Mesodermal cell (in vitro differentiated cells): ENCODE results near the gene SDK1.

Source experiments
- H3K27ac ChIP-seq: 2 replicates; pipeline ENCODE4 v1.7.0; 2013; ENCODE audit warnings: mild to moderate bottlenecking, low read depth, low read length, moderate library complexity; ENCODE audit not compliant: severe bottlenecking
- H3K36me3 ChIP-seq: 2 replicates; pipeline ENCODE4 v1.7.1; 2013; ENCODE audit warnings: mild to moderate bottlenecking, low read length, moderate library complexity; ENCODE audit not compliant: control insufficient read depth, insufficient read depth
- H3K4me1 ChIP-seq: one replicate; pipeline ENCODE4 v1.7.1; 2013; ENCODE audit warnings: mild to moderate bottlenecking, low read length; ENCODE audit not compliant: insufficient read depth, control insufficient read depth, poor library complexity, severe bottlenecking
- H3K4me3 ChIP-seq: 2 replicates; pipeline ENCODE4 v1.7.0; 2013; ENCODE audit warnings: low read length, control low read depth, mild to moderate bottlenecking; ENCODE audit not compliant: insufficient read depth, poor library complexity, severe bottlenecking; ENCODE audit errors: extremely low read depth
- H3K9me3 ChIP-seq: 2 replicates; pipeline ENCODE4 v1.7.1; 2013; ENCODE audit warnings: mild to moderate bottlenecking, low read length, moderate library complexity; ENCODE audit not compliant: control insufficient read depth
- WGBS, 2 experiments: methylation state at CpG; one replicate each; pipeline ENCODE4 v1.1.5; 2013; ENCODE audit warnings: missing lambda C conversion rate in 2 of 2; ENCODE audit not compliant: insufficient coverage in 2 of 2; 5-methylcytosine and 5-hydroxymethylcytosine counted together

The SDK1 gene

DNA sequence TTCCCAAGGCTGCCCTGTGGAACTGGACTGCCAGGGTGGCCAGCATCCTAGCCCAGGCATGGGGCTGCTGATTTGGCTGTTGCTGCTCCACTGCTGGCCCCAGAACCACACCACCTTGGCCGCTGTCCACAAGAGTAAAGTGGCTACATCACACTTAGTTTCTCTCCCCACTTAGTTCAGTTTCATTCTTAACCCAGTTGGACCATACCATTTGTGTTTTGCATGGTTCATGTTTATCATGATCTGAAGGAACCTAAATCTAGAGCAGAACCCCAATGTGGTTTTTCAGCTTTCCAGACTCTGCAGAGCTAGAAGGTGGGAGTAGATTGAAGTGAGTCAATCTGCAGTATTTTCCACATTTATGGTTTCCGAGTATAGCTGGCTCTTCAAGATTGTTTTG, 32.8 kb downstream of the SDK1 start:
- WGBS, 2 experiments: 88 to 94% methylated on average over 1 to 2 of the region's 2 CpGs

DNA sequence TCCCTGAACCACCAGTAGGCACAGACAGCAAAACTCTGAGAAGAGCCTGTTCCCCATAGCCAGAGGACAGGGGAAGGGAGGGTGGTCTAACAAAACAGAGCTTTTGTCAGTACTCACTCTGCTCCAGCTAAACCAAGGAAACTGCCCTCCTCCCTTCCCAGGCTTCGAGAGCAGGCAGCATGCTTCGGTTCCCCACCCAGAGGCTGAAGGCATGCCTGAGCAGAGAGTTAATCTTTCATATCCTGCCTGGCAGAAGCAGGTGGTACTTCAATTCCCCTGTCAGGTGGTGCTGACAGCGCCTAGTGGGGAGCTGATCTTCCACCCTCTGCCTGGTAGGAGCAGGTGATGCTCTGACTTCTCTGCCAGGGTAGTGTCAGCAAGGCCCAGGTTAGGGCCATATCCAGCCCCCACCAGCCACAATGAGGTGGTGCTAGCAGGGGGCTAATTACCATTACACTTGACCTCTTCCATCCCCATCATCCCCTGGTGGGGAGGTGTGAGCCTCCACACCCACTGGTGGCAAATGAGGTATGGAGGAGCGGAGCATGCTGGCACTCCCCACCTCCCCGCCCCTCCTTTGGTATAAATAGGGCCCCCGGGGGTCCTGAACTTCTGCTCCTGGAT, 35.1 kb downstream of the SDK1 start:
- Histone ChIP-seq H3K36me3 (no peaks in the 10 kb centered on the region), H3K27ac (no peak overlapping the region), H3K9me3 (no peaks in the 10 kb centered on the region), H3K4me3 (no peak overlapping the region), H3K4me1 (no peaks in the 10 kb centered on the region)
- WGBS, 2 experiments: 84 to 85% methylated on average over 4 of the region's 6 CpGs

More for the DNA sequence above, 32.8 kb downstream of the SDK1 start:
- H3K27ac ChIP-seq: no peak overlapping the region
- H3K4me3 ChIP-seq: no peak overlapping the region
- H3K9me3 ChIP-seq: no peaks in the 10 kb centered on the region
- no peaks in the 10 kb centered on the region for H3K4me1 ChIP-seq
- no peaks in the 10 kb centered on the region for H3K36me3 ChIP-seq

DNA sequence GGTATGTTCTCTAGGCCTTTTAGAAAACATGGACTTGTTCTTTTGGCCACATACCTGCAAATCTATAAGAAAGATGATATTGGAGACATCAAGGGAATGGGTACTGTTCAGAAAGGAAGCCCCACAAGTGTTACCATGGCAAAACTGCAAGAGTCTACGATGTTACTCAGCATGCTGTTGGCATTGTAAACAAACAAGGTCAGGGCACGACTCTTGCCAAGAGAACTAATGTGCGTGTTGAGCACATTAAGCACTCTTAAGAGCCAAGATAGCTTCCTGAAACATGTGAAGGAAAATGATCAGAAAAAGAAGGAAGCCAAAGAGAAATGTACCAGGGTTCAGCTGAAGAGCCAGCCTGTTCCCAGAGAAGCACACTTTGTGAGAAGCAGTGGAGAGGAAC, 37.1 kb downstream of the SDK1 start:
- WGBS, 2 experiments: 82 to 90% methylated on average over 3 of the region's 3 CpGs
- Histone ChIP-seq H3K36me3 (no peaks in the 10 kb centered on the region), H3K4me3 (no peak overlapping the region), H3K27ac (no peak overlapping the region), H3K9me3 (no peaks in the 10 kb centered on the region), H3K4me1 (no peaks in the 10 kb centered on the region)

DNA sequence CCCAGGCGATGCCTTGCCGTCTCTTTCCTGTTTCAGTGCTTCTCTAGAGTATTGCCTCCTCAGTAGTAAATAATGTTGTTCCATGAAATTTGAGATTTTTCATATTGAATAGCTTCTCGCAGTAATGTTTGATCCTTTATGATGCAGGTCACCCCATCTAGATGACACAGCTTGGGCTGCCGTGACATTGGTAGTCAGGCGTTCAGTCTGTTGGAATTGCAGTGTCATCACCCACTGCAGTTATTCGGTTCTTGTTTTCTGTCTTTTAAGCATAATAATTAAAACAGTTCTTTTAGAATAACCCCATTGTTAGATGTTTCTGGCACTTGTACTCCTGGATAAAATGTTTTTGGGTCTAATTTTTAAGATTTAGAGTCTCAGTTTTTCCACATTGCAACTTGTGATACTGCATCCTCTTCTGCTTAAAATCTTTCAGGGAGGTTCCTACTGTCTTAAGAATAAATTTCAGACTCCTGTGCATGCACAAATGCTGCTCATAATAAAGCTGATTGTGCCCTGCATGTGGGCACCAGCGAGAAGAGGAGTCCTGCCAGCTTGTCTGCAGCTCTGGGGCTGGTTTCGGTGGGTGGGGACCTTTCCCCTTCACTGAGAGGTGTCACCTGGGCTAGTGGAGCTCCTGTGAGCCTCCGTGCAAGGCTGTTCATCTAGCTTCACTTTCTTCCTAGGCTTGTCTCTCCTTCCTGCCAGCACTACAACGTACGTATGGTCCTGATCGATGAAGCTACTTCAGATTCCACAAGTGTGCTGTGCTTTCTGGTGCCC, 44.8 kb downstream of the SDK1 start:
- Histone ChIP-seq H3K27ac (no peak overlapping the region), H3K4me1 (no peaks in the 10 kb centered on the region), H3K9me3 (no peaks in the 10 kb centered on the region), H3K4me3 (no peak overlapping the region), H3K36me3 (no peaks in the 10 kb centered on the region)
- 91 to 97% methylated on average over 4 to 8 of the region's 12 CpGs for WGBS, 2 experiments

DNA sequence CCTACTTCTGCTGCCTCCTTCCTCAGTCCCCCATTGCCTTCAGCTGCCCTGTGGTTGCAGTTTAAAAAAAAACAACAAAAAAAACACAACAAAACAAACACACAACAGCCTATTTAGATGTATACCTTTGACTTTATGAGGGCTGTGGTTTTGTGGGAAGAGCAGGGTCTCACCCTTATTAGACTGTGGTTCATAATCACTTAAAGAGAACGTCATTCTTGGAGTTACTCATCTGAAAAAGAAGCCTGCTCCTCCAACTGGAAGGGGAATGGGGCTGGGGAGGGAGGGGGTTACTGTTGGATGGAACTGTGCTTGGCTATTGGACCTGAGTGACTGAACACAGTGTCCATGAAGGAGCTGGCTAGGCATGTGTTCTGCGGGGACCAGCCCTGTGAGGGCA, 48.1 kb downstream of the SDK1 start:
- no peaks in the 10 kb centered on the region for H3K36me3 ChIP-seq
- H3K27ac ChIP-seq: no peak overlapping the region
- 94 to 100% methylated on average over 1 to 2 of the region's 2 CpGs for WGBS, 2 experiments
- H3K9me3 ChIP-seq: no peaks in the 10 kb centered on the region
- H3K4me3 ChIP-seq: no peak overlapping the region
- H3K4me1 ChIP-seq: no peaks in the 10 kb centered on the region

DNA sequence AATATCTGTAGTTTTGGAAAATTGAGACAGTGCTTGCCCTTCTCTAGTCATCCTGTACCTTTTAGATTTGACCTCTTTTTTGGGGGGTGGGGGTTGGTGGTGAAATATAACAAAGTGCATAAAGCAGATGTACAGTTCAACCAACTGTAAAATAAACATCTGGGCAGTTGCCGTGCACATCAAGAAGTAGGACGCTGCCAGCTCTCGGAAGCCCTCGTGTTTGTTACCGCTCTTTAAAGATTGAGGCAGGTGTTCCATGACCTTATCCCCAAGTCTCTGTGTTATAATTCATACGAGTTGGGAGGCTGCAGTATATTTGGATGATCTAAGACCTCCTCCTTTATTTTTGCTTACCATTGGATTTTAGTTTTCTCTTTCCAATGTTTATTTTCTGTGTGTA, 55.1 kb downstream of the SDK1 start:
- H3K36me3 ChIP-seq: no peaks in the 10 kb centered on the region
- no peaks in the 10 kb centered on the region for H3K4me1 ChIP-seq
- WGBS, 2 experiments: 93% methylated on average over 5 of the region's 6 CpGs; no CpG with 5 or more reads in 1 of the 2 experiments
- no peaks in the 10 kb centered on the region for H3K9me3 ChIP-seq
- no peak overlapping the region for H3K4me3 ChIP-seq
- no peak overlapping the region for H3K27ac ChIP-seq

DNA sequence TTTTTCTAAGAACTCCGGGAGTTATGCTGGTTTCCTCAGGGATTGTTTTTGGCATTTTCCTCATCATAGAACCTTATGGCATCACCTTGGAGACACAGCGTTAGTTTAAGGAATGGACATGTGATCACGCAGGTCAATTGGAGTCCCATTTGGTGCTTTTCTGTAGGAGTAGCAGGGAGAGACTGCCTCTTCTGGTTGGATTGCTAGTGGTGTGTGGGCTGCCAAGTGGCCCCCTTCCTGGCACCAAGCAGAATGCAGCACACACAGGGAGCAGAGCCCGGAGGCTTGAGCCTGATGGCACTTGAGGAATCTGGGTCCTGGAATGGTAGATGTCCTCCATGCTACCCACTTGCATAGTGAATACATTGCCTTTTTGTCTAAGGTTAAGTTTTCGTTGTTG, 57.9 kb downstream of the SDK1 start:
- H3K27ac ChIP-seq: no peak overlapping the region
- H3K4me3 ChIP-seq: no peak overlapping the region
- no peaks in the 10 kb centered on the region for H3K4me1 ChIP-seq
- no peaks in the 10 kb centered on the region for H3K9me3 ChIP-seq
- WGBS, 2 experiments: 83 to 96% methylated on average over 2 to 4 of the region's 5 CpGs
- no peaks in the 10 kb centered on the region for H3K36me3 ChIP-seq

DNA sequence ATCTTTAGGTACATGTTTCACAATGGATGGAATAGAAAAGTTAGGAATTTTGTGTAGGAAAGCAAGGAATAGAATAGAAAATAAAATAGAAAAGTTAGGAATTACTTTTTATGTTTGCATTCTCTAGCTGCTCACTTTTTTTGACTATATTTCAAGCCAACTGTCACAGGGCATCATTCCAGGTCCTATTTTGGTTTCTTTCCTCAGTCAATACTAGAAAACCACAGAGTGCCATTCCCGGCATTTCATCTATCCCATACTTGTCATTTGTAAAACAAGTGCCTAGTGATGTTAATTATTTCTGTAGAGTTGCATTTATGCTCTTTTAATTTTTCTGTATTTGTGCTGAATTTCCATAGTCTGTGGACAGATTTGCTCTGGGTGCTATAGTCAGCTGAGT, 66.2 kb downstream of the SDK1 start:
- no CpG with 5 or more reads among the region's 1 CpG for WGBS, 2 experiments
- no peaks in the 10 kb centered on the region for H3K4me1 ChIP-seq
- no peaks in the 10 kb centered on the region for H3K9me3 ChIP-seq
- H3K4me3 ChIP-seq: no peak overlapping the region
- H3K36me3 ChIP-seq: no peaks in the 10 kb centered on the region
- H3K27ac ChIP-seq: no peak overlapping the region

DNA sequence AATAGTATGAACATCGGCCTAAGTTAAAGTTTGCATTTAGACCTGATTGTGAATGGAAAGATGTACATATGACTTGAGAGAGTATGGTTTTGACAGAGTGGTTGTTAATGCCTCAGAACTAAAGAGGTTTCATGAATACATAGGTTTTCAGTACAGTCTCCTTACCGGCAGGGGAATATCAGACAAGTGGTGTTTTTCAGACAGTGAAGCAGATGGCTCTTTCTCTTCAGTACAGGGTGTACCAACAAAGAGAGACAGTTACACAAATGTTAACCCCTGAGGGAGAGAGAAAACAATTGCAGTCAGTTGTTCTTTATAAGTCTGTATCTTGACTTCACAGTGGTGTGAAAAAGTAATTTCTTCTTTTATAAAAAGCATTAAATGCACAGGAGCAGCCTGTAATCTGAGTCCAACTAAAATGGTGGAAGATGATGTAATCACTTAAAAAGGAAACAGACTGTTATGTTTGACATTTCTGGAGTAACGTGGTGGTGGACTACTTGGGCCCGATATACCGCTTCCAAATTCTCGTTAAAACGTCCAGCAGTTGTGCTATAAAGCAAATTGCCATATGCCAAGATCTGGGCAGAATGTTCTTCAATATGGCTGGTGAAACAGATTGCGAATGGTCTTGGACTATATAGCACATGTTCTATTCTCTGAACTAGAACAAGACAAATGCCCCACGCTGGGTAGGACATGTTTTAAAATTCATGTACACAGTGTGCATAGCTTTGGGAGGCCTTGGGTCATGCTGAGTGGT, 69.2 kb downstream of the SDK1 start:
- Histone ChIP-seq H3K36me3 (no peaks in the 10 kb centered on the region), H3K9me3 (no peaks in the 10 kb centered on the region), H3K4me1 (no peaks in the 10 kb centered on the region), H3K27ac (no peak overlapping the region), H3K4me3 (no peak overlapping the region)
- 91 to 96% methylated on average over 7 to 8 of the region's 9 CpGs for WGBS, 2 experiments

DNA sequence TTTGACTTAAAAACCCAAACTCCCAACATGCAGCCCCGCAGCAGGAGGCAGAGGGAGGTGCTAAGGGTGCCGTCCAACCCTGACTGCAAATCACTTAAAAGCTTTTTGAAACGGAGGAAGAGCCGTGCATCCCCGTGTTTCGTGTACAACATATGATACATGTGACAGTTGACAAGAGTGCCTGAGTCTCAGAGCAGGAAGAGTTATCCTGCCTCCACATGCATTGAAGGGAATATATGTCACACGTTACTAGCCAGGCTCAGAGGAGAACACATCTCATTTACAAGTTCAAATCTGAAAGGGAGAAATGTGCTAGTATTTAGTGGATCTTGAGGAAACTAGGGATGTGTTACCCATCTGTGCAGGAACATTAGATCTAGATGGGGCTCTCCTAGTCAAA, 69.9 kb downstream of the SDK1 start:
- WGBS, 2 experiments: 97 to 98% methylated on average over 5 to 6 of the region's 7 CpGs
- no peaks in the 10 kb centered on the region for H3K36me3 ChIP-seq
- H3K9me3 ChIP-seq: no peaks in the 10 kb centered on the region
- no peak overlapping the region for H3K27ac ChIP-seq
- no peaks in the 10 kb centered on the region for H3K4me1 ChIP-seq
- no peak overlapping the region for H3K4me3 ChIP-seq
